CD4-positive, alpha-beta T cell (primary cell): Measurements from ENCODE around the gene SNED1. TPM values are rescaled to one million over a fixed set of nuclear protein-coding genes. Genes with fewer than 3 reads are reported as not detected.

Source experiments
- ATAC-seq: fragments of 200-7000 bp; cut with Tn5 transposase; one replicate; pipeline ENCODE4 v1.10.0; 2022; ENCODE audit warnings: mild to moderate bottlenecking; ENCODE audit not compliant: poor library complexity
- CTCF ChIA-PET: fragments of 350-600 bp; sonication (Branson Sonifier 250); formaldehyde crosslinking; loops from one replicate; lab custom pipeline; 2021; ENCODE audit warnings: antibody characterized with exemption, inconsistent platforms; lab: Charles Lee
- POLR2A ChIA-PET: fragments of 350-600 bp; sonication (Branson Sonifier 250); formaldehyde crosslinking; loops from one replicate; lab custom pipeline; 2021; ENCODE audit warnings: antibody characterized with exemption, inconsistent platforms; lab: Charles Lee
- DNase-seq, 14 experiments: peaks; one replicate each; pipeline ENCODE4 v3.0.0-alpha.2; 2013 to 2020; ENCODE audit warnings: mixed read lengths in 2 of 14
- H3K27ac ChIP-seq, 2 donors: one replicate each; pipeline versions ENCODE4 v1.5.1 to v1.7.0; 2013; ENCODE audit warnings: low read length in 2 of 2, low read depth in 1 of 2, mild to moderate bottlenecking in 1 of 2
- H3K27me3 ChIP-seq, 2 experiments: 1 replicate in 1 of 2; 2 replicates in 1 of 2; pipeline versions ENCODE4 v1.6.1 to v1.7.0; 2013; ENCODE audit warnings: low read length in 2 of 2, control low read depth in 1 of 2, mild to moderate bottlenecking in 1 of 2, moderate library complexity in 1 of 2; ENCODE audit not compliant: insufficient read depth in 2 of 2, control insufficient read depth in 1 of 2
- H3K36me3 ChIP-seq: one replicate; pipeline ENCODE4 v1.6.1; 2013; ENCODE audit warnings: low read length, control low read depth; ENCODE audit not compliant: insufficient read depth
- H3K4me1 ChIP-seq: one replicate; pipeline ENCODE4 v1.6.1; 2013; ENCODE audit warnings: low read length, control low read depth; ENCODE audit not compliant: insufficient read depth
- H3K4me3 ChIP-seq: one replicate; pipeline ENCODE4 v1.5.1; 2013; ENCODE audit warnings: mild to moderate bottlenecking, low read length, moderate library complexity
- H3K9me3 ChIP-seq, 2 experiments: 1 replicate in 1 of 2; 2 replicates in 1 of 2; pipeline versions ENCODE4 v1.6.1 to v1.7.0; 2013; ENCODE audit warnings: low read length in 2 of 2, mild to moderate bottlenecking in 2 of 2, control low read depth in 1 of 2, moderate library complexity in 1 of 2; ENCODE audit not compliant: control insufficient read depth in 1 of 2, insufficient read depth in 1 of 2
- H3K27ac Mint-ChIP-seq: one replicate; pipeline ENCODE4 v1.8.0; 2020; ENCODE audit warnings: mixed read lengths
- H3K27me3 Mint-ChIP-seq: one replicate; pipeline ENCODE4 v1.8.0; 2021; ENCODE audit warnings: mixed read lengths
- H3K36me3 Mint-ChIP-seq: one replicate; pipeline ENCODE4 v1.8.0; 2021; ENCODE audit warnings: low read depth, mixed read lengths
- H3K4me1 Mint-ChIP-seq: one replicate; pipeline ENCODE4 v1.8.0; 2021; ENCODE audit warnings: low read depth, mixed read lengths
- H3K4me3 Mint-ChIP-seq: one replicate; pipeline ENCODE4 v1.8.0; 2020; ENCODE audit warnings: mild to moderate bottlenecking, mixed read lengths
- H3K9me3 Mint-ChIP-seq: one replicate; pipeline ENCODE4 v1.8.0; 2020; ENCODE audit warnings: mixed read lengths
- intact Hi-C, 2 experiments: fragments of 100-400 bp; cut with DNase I in 1 of 2; cut with micrococcal nuclease in 1 of 2; formaldehyde crosslinking; loops; one replicate each; pipeline versions ENCODE4 v1.15.1 to v1.9.0; 2023 to 2025; cut with DNase I, micrococcal nuclease
- total RNA-seq, 174 experiments: library from RNA in 2 of 174; stranded (reverse) in 2 of 174; gene quantifications; one replicate each; pipeline ENCODE4 v1.2.3 and lab custom pipeline; 2021 to 2026
- TF ChIP-seq, protein P1 (sequence below): fragments of 200-600 bp; IDR thresholded peaks from one replicate; pipeline ENCODE4 v1.8.0; 2022; ENCODE audit warnings: antibody characterized with exemption, mild to moderate bottlenecking

The SNED1 gene
- total RNA-seq, 2 experiments from 2014 or later, result 42.0 to 42.7 TPM

DNA sequence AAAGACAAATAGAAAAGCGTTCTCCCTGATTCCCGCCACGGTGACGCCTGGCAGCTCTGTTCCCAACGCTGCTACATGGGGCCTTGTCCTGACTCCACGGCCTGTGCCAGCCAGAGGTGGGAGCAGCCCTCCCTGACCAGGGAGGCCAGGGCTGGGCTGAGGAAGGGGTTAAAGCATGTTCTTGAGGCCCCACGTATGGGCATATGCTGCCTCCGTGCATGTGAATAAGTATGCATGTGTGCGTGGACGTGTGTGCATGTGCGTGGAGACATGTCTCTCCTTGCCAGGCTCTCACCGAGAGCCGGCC is 1.6 kb upstream of the SNED1 start:
- Mint-ChIP-seq H3K4me3 (no peak overlapping the region), H3K27ac (no peak overlapping the region), H3K4me1 (peaks cover 18% of the 10 kb centered on the region), H3K27me3 (peaks cover 34% of the 10 kb centered on the region), H3K9me3 (no peaks in the 10 kb centered on the region), H3K36me3 (peaks cover 11% of the 10 kb centered on the region)
- ATAC-seq (no peak), DNase-seq (peak in 1 of 14 experiments; percentile 15)
- intact Hi-C loops, result loop anchor here in 1 of 2 experiments (10.0 kb wide), 1 partner anchor 48 kb away; no protein-coding TSS in a partner anchor
- peaks cover 0 to 26% of the 10 kb centered on the region in 2 experiments for H3K27me3 ChIP-seq
- POLR2A ChIA-PET, result no interaction called here
- peaks cover 0 to 3% of the 10 kb centered on the region in 2 experiments for H3K9me3 ChIP-seq
- CTCF ChIA-PET, result no interaction called here
- H3K36me3 ChIP-seq, result no peaks in the 10 kb centered on the region
- TF ChIP-seq, protein P1, sequence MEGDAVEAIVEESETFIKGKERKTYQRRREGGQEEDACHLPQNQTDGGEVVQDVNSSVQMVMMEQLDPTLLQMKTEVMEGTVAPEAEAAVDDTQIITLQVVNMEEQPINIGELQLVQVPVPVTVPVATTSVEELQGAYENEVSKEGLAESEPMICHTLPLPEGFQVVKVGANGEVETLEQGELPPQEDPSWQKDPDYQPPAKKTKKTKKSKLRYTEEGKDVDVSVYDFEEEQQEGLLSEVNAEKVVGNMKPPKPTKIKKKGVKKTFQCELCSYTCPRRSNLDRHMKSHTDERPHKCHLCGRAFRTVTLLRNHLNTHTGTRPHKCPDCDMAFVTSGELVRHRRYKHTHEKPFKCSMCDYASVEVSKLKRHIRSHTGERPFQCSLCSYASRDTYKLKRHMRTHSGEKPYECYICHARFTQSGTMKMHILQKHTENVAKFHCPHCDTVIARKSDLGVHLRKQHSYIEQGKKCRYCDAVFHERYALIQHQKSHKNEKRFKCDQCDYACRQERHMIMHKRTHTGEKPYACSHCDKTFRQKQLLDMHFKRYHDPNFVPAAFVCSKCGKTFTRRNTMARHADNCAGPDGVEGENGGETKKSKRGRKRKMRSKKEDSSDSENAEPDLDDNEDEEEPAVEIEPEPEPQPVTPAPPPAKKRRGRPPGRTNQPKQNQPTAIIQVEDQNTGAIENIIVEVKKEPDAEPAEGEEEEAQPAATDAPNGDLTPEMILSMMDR, result no peak
- H3K4me3 ChIP-seq, result no peak overlapping the region
- H3K27ac ChIP-seq, result no peak overlapping the region
- peaks cover 9% of the 10 kb centered on the region for H3K4me1 ChIP-seq

DNA sequence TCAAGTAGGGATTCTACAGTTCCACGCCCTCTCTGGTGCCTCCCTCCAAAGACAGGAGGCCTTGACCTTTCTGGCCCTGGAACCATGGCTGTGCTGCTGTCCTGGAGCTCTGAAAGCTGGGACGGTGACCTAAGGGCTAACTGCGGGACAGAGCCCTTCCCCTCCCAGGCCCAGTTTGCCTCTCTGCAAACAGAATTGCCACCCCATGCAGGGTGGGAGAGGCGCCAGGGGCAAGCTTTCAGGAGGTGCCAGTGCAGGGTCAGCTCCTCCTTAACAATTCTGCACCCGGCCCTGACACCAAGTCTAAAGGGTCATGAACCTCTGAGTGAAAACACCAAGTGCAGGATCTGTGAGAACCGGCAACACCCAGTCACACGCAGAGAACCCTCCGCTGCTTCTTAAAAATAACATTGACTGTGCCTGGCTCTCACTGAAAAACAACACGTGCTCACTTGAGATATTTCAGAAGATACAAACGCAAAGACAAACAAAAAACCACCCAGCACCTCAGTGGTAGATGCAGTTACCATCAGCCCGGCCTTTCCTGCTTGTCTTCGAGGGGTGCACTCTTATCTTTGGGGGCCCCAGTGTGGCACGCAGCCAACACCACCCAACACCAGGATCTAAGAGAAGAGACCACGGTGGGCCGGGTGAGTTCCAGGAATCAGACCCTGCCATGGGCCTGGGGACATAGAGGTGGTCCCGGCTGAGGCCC is 1.1 kb upstream of the SNED1 start:
- peaks cover 34% of the 10 kb centered on the region for H3K27me3 Mint-ChIP-seq

DNA sequence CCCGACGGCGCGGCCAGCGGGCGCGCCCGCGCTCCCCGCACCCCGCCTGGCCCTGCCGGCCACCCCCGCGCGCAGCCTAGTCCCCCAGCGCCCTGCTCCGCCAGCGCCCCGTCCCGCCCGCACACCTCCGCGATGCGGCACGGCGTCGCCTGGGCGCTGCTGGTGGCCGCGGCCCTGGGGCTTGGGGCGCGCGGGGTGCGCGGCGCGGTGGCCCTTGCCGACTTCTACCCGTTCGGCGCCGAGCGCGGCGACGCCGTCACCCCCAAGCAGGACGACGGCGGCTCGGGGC is 232 bp downstream of the SNED1 start:
- Histone ChIP-seq H3K36me3 (no peaks in the 10 kb centered on the region), H3K4me3 (no peak overlapping the region), H3K4me1 (peaks cover 9% of the 10 kb centered on the region), H3K27ac (no peak overlapping the region), H3K9me3 (peaks cover 2 to 19% of the 10 kb centered on the region in 2 experiments), H3K27me3 (peaks cover 0 to 24% of the 10 kb centered on the region in 2 experiments)
- Mint-ChIP-seq H3K4me1 (peaks cover 18% of the 10 kb centered on the region), H3K9me3 (no peaks in the 10 kb centered on the region), H3K27me3 (peaks cover 34% of the 10 kb centered on the region), H3K4me3 (no peak overlapping the region), H3K36me3 (peaks cover 12% of the 10 kb centered on the region), H3K27ac (no peak overlapping the region)
- CTCF ChIA-PET, result no interaction called here
- ATAC-seq (peak; percentile 19), DNase-seq (peak in 2 of 14 experiments; percentile 18 to 20)
- POLR2A ChIA-PET, result no interaction called here
- TF ChIP-seq, protein P1, result no peak
- intact Hi-C loops, result loop anchor here in 1 of 2 experiments (10.0 kb wide), 1 partner anchor 46 kb away; no protein-coding TSS in a partner anchor

More for the DNA sequence above, 1.1 kb upstream of the SNED1 start:
- TF ChIP-seq, protein P1, result no peak
- no peaks in the 10 kb centered on the region for H3K9me3 Mint-ChIP-seq
- POLR2A ChIA-PET, result no interaction called here
- peaks cover 11% of the 10 kb centered on the region for H3K36me3 Mint-ChIP-seq
- peak; percentile 36 for ATAC-seq
- Histone ChIP-seq H3K27ac (no peak overlapping the region), H3K4me3 (peak overlapping the region; percentile 52), H3K9me3 (peaks cover 0 to 6% of the 10 kb centered on the region in 2 experiments), H3K36me3 (no peaks in the 10 kb centered on the region), H3K27me3 (peaks cover 0 to 26% of the 10 kb centered on the region in 2 experiments), H3K4me1 (peaks cover 9% of the 10 kb centered on the region)
- H3K4me3 Mint-ChIP-seq, result peak overlapping the region; percentile 84
- CTCF ChIA-PET, result no interaction called here
- H3K4me1 Mint-ChIP-seq, result peaks cover 18% of the 10 kb centered on the region
- DNase-seq, result peak in 3 of 14 experiments; percentile 31 to 41 (median 34)
- peak overlapping the region; percentile 86 for H3K27ac Mint-ChIP-seq
- intact Hi-C loops, result loop anchor here in 1 of 2 experiments (10.0 kb wide), 1 partner anchor 48 kb away; no protein-coding TSS in a partner anchor
